Sciatic nerve (tissue), 2 donors: Measurements from ENCODE around the gene CEP41. TPM values are rescaled to one million over a fixed set of nuclear protein-coding genes. Genes with fewer than 3 reads are reported as not detected.
"Not testable (repeated sequence)": the region's sequence is repeated elsewhere in the genome, so short reads cannot be mapped to it uniquely, and the experiment has no call there.

ENCODE experiments used
- ATAC-seq: fragments of 200-7000 bp; cut with Tn5 transposase; one replicate; pipeline ENCODE4 v1.9.1; 2020; ENCODE audit warnings: mild to moderate bottlenecking, moderate library complexity
- DNase-seq: peaks from one replicate; pipeline ENCODE4 v3.0.0-alpha.2; 2020; ENCODE audit warnings: low spot score
- intact Hi-C: fragments of 100-400 bp; cut with DNase I; formaldehyde crosslinking; loops from one replicate; pipeline ENCODE4 v1.14.2; 2022
- total RNA-seq: library from RNA; stranded (reverse); fragmentation: NEBNext Ultra II Directional; extraction: Animal tissue kit (Norgen Biotek cat#: 25700); gene quantifications from one replicate; pipeline ENCODE4 v1.2.1, GENCODE V29; 2021
- donor health status: DM: no; HTN: no; CAD: no.
- donor health status: DM: no; HTN: no; CAD: no.

Gene CEP41
- total RNA-seq, 1 donor from 2014 or later, result 11.0 TPM

- intact Hi-C loops, result no loop called here
- ATAC-seq (peak; percentile 57), DNase-seq (no peak)
Observed at GRCh38 chr7:130379921-130380860, 60.6 kb downstream of the CEP41 start, which contains the start of gene CPA1. TSS of gene CPA1 (plus strand) at chr7:130380494. CDS start at chr7:130380521, 27 bp downstream.

GRCh38 chr7:130379532-130379920 is 61.3 kb downstream of the CEP41 start:
- intact Hi-C loops, result no loop called here
- ATAC-seq (peak; percentile 14), DNase-seq (no peak)

GRCh38 chr7:130379019-130379418 is 61.8 kb downstream of the CEP41 start:
- intact Hi-C loops, result no loop called here
- DNase-seq, result no peak
- ATAC-seq, result no peak

DNA sequence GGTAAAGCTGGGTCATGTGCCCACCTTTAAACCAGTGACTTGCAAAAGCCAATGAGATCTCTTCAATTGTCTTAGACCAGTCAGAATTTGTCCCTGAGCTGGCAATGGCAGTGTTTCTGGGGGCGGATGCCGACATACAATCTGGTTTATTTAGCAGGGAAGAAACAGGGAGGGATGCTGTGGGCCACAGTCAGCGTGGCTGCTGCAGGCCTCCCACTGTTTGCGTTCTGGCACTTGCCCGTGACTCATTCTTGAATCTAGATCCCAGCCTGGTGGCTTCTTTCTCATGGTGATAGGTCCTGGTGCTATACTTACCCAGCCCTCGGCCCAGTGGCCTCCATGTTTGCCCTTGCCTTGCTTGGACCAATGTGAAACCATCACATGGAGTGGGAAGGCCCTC is 63.6 kb downstream of the CEP41 start:
- intact Hi-C loops, result no loop called here
- ATAC-seq, result no peak
- no peak for DNase-seq

- ATAC-seq, intact Hi-C loops, DNase-seq: not testable (repeated sequence)
Observed at GRCh38 chr7:130376461-130376860, 64.4 kb downstream of the CEP41 start.

GRCh38 chr7:130374507-130374906 is 66.3 kb downstream of the CEP41 start:
- ATAC-seq, result no peak
- intact Hi-C loops, result no loop called here

DNA sequence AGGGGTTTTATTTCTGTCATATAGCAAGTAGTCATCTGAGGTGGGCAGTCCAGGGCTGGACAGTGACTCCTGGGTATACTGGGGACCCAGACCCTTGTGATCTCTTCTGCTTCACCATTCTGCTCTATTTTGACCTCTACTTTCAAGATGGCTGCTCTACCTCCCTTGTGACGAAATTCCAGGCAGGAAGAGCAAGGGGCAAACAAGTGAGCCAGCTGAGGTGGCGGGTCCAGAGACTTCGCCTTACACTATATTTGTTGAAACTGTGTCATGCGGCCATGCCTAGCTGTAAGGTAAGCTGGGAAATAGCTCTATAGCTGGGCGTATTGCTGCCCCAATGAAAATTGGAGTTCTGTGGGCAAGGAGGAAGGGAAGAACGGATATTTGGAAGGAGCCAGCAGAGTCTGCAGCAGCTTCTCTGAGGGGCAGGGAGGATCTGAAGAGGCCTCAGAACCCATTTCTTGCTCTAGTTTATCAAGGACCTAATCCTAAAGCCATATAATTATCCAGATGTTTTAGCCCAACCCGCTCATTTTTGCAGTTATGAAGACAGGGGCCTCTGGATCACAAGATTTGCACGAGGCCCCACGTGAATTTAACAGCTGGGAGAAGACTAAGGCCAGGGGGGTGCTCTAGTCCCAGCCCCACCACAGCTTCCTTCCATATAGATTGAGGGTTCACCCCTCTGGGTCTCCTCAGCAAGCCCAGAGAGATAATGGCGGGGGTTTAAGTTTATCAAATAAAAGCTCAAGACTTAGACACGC is 68.2 kb downstream of the CEP41 start:
- no peak for DNase-seq
- no peak for ATAC-seq
- intact Hi-C loops, result no loop called here

More at GRCh38 chr7:130374507-130374906, 66.3 kb downstream of the CEP41 start:
- no peak for DNase-seq

DNA sequence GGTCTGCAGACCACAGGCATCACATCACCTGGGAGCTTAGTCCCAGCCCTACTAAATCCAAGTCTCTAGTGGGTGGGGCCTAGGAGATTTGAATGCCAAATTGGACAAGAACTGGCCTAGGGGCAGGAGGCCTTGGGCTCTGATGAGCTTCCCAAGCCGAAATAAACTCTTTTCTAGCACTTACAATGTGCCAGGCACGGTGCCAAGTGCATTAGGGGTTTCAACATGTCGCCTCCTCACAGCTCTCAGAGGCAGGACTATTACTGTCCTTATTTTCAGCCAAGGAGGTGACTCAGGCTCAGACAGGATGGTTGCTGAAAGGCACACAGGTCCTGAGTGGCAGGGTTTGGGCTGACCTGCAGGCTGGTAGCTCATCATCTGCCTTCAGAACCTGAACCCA is 69.8 kb downstream of the CEP41 start:
- intact Hi-C loops, result no loop called here
- no peak for ATAC-seq
- DNase-seq, result no peak

GRCh38 chr7:130369831-130370550 is 70.8 kb downstream of the CEP41 start:
- intact Hi-C loops, result no loop called here
- DNase-seq (no peak), ATAC-seq (no peak)

DNA sequence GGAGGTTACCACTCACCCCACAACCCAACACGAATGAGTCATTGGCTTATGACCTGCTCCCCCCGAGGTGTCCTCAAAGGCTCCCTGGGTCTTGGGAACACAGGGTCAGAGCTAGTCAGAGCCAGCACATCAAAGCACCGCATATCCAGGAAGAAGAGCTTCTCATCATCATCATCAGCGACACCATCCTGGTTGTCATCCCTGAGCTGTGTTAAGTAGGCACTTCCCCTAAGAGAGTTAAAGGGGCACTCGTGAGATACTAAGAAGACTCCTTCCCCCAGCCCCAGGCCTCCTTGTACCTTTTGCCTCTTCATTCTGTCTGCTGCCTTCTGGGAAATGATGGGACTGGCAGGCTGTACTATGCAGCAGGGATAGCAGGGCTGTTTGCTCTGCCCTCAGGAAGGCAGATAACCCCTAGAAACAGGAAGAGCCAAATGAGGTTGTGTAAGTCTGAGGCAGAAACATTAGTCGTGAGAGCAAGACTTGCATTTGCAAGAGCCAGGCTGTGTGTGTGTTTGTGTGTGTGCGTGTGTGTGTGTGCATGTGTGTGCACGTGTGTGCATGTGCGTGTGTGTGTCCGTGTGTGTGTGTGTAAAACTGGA is 71.6 kb downstream of the CEP41 start:
- ATAC-seq (no peak), DNase-seq (no peak)
- intact Hi-C loops, result no loop called here

GRCh38 chr7:130367836-130368746 is 72.7 kb downstream of the CEP41 start:
- ATAC-seq (no peak), DNase-seq (no peak)
- intact Hi-C loops, result no loop called here

- ATAC-seq, result no peak
- DNase-seq, result peak; percentile 14
- intact Hi-C loops, result no loop called here
Observed at GRCh38 chr7:130367088-130367755, 73.6 kb downstream of the CEP41 start.

- intact Hi-C loops, result no loop called here
- ATAC-seq (no peak), DNase-seq (peak; percentile 45)
Observed at GRCh38 chr7:130366564-130366963, 74.3 kb downstream of the CEP41 start.

- DNase-seq (peak; percentile 72), ATAC-seq (peak; percentile 67)
- intact Hi-C loops, result no loop called here
Observed at GRCh38 chr7:130365511-130366441, 75.0 kb downstream of the CEP41 start.

DNA sequence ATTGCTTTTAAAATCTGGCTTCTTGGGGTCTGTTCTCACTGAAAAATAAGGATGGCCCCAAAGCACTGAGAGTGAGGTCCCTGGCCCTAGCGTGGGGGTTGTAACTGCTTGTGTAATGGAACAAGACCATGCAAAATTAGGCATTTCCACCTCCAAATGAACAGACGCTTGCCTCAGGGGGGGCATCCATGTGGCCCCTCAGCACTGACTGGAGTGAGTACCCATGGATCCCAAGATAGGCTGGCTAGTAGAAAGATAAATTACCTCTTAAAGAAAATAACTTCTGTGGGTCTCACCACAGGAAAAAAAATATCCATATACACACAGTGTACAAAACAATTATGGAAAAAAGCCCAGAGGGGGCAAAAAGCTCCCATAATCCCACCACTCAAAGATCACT is 75.7 kb downstream of the CEP41 start:
- intact Hi-C loops, result no loop called here
- ATAC-seq, result no peak
- DNase-seq, result peak; percentile 15

- peak; percentile 43 for DNase-seq
- intact Hi-C loops, result no loop called here
- ATAC-seq, result no peak
Observed at GRCh38 chr7:130364451-130364850, 76.4 kb downstream of the CEP41 start.
